HG03378 (cell line): ENCODE data around the gene CDK9.
"Not testable (repeated sequence)": the region's sequence is repeated elsewhere in the genome, so short reads cannot be mapped to it uniquely, and the experiment has no call there.

Experiments used
- ATAC-seq: cut with Tn5 transposase; IDR thresholded peaks from one replicate; pipeline ENCODE4 v1.9.1; 2021; ENCODE audit warnings: mild to moderate bottlenecking, moderate library complexity; ENCODE audit not compliant: unreplicated experiment

The CDK9 gene

DNA sequence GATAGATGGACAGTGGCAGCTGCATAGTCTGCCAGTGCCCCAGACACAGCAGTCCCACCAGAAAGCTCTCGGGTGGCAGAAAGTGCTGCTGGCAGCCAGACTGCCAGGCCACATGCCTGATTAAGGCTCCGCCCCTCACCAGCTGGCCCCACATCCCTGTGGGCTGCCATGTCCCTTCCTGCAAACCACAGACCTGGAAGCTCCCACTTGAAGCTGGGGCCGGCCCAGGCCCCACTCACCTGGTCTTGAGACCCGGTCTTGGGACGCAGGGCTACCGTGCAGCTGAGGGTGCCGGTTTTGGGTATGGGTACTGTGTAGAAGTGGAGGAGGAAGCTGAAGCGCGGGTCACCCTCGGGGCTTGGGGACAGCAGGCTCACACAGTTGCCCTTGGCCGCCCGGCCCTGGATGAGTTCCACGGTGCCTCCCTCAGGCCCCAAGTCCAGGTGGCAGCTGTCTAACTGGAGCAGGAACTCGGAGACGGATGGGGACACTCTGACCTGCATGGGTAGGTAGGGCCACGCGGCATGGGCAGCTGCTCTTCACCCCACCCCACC, 32.1 kb downstream of the CDK9 start:
- no peak for ATAC-seq

DNA sequence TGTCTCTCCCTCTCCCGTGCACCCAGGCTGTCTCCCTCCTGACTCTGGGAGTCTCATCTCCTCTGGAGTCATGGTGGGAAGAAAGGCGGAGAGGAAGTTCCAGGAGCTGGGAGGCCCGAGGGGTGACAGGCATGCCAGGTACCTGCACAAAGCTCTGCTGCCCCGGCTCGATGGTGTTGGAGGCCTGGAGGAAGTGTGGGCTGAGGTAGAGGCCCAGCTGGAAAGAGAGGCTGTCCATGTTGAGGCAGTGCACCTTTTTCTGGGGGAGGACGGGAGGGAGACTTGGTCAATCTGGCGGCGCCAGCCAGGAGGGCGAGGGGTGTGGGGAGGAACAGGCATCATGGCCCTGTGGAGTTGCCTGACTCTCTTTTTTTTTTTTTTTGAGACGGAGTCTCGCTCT, 32.7 kb downstream of the CDK9 start:
- no peak for ATAC-seq

DNA sequence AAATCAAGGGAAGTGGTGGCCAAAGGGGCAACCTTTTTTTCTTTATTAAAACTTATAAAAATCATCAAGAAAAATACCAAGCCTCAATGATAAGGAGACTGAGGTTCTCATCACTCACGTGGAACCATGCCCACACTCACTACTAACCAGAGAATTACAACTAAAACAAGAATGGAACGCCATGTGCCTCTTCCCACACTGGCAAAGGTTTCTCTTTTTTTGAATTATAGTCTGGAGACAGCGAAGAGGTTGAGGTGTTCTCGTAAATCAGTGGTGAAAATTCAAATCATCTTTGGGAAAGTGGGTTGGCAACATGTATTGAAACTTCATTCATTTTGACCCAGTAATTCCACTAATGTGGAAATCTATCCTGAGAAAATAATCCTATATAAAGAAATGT, 36.3 kb downstream of the CDK9 start:
- no peak for ATAC-seq

DNA sequence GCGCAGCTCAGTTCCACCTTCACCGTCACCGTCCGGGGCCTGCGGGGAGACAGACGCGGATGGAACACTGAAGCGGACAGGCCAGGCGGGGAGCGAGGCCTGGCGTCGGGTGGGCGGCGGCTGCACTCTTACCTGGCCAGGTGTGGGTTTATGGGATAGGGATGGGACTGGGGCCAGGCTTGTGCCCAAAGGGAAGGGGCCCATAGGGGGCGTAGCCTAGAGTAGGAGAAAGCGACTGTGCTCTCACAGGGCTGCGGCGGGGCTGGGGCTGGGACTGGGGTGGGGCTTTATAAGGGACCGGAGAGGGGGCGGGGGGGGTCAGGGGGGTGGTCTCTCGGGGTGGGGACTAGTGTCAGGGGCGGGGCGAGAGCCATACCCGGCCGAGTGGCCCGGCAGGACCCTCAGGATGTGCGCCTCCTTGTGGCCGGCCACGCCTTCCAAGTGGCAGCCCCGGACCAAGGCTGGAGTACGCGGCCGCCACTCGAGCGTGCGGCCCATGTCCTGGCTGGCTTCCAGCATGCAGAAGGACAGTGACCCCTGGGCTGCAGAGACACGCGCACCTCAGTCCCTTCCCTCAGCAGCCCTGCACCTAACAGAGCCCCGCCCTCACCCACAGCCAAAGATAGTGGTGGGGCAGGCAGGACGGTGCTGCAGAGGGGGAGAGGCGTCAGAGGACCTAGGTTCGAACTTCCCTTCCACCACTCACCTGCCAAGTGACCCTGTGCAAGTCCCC, 39.7 kb downstream of the CDK9 start:
- no peak for ATAC-seq

DNA sequence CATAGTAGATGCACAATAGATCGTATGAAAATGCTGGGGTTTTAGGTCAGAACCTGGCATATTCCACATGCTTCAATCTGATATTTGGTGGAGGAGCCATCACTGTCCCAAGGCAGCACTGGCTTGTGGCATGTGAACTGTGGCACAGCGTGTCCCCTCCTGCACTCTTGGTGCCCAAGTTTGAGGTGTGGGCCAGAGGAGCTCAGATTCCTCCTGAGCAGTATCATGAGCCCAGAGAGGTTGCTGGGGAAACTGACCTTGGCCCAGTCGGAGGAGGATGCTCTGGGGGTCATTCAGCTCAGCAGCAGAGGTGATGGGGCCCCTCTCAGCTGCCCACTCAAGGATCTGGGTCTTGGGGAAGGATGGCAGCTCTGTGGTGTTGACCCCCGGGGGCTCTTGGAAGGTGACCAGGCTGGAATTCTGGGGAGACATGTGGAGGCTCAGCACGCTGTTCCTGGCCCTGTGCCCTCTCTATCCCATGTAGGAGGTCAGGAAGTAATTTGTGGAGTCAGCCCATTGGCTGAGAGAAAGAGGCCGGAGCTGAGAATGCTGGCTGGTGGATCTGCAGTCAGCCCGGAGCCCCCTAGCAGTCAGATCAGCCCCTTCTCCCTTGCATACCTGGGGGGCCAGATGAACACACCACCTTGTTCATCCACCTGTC, 40.5 kb downstream of the CDK9 start:
- ATAC-seq = no peak

DNA sequence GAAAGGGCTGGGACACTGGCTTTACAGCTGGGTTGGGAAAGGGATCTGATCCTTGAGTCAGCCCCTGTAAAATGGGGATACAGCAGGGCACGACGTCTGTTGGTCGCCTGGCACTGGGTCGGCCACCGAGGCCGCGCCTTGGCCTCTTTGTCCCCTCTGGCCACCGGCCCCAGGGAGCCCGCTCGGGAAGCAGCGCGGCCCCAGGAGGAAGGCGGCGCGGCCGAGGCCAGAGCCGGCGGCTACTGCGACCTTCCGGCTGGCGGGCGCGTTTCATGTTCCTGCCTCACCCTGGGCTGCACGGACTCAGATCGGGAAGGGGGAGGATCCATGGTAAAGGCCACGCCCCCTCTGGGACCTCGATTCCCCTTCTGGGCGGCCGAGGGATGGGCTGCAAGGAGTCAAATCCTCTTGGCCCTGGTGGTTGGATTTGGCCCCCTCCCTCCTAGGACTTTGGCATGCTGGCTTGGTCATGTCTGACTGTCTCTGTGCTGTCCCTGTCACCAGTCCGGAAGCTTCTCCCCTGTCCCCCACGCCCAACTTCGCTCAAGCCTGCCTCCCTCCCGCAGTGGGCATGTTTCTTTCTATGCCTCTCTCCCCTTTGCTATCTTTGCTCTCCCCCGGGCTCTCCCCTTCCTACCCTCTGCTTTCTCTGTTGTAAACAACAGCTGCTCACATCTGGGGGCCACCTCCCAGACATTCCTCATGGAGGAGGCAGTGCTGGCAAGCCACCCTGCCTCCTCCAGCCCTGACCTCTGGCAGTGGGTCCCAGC, 42.6 kb downstream of the CDK9 start:
- ATAC-seq = no peak

DNA sequence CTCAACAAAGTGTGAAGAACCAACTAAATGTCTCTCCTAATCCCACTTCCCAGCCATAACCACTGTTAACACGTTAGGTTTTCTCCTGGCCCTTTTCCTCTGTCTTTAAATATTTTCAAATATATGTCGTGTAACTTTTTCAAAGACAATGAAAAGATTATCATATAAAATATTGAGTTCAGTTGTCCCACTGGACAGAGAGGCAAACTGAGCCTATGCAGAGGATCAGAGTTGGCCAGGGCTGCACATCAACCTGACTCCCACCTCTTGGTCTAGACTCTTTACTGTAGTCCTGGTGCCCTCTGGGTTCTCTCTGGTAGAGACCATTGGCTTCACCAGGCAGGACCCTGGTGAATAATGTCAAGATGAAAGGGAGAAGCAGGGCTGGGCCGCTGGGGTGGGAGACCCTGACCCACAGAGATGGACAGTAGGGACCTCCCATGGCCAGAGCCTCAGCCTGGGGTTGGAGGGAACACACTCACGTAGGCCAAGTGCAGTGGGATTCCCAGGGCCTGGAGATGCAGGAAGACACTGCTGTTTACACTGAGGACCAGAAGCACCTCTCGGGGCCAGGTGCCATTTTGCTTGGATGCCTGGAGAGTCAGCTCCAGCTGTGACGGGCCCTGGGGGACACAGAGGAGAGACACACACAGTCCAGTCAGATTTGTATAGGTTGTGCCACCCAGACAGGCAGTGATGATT, 43.5 kb downstream of the CDK9 start:
- no peak for ATAC-seq

DNA sequence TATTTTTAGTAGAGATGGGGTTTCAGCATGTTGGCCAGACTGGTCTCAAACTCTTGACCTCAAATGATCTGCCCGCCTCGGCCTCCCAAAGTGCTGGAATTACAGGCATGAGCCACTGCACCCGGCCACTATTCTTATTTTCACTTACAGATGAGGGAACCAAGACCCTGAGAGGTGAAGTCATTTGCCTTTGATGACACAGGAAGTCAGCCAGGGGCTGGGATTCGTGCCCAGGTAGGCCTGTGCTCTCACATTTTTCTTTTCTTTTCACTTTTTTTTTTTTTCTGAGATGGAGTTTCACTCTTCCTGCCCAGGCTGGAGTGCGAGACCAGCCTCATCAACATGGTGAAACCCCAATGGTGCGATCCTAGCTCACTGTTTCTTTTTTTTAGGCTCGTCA, 46.4 kb downstream of the CDK9 start:
- no peak for ATAC-seq

DNA sequence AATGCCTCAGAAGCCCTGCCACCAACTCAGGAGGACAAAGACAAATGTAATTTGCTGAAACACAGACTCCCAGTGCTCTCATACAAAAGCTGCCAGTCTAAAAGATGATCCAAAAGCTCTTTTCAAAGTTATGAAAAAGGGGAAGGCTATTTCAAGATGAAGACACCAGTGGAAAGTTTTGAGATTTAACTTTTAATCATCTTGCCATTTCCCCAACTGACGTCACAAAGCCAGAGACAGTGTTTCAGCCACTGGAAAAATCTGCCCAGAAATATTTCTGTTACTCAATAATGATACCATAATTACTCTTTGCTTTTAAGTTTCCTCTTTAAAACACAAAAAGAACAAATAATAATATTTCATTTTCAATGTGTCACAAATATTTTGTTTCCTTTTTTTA, 47.7 kb downstream of the CDK9 start:
- no peak for ATAC-seq

DNA sequence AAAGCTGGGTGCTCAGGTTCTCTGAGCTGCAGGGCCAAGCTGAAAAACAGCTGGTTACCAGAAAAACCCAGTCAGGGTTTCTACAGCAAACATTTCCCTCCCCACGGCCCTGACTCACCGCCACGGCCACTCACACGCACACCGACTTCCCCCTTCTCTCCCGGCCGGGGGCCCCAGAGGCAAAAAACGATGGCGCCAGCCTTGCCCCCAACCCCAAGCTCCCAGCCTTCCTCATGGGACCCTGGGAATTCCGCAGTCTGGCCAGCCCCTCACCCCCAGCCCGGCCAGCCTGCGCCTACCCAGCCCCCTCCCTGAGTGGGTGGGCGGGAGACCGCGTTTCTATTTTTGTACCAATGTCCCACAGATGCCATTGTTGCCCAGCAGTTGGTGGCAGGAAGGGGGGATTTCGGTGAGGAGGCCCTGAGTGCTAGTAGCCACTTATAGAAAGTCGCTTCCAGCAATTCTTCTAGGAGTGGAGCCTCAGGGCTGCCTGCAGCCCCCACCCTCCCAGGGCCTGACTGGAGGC, 50.2 kb downstream of the CDK9 start:
- no peak for ATAC-seq

DNA sequence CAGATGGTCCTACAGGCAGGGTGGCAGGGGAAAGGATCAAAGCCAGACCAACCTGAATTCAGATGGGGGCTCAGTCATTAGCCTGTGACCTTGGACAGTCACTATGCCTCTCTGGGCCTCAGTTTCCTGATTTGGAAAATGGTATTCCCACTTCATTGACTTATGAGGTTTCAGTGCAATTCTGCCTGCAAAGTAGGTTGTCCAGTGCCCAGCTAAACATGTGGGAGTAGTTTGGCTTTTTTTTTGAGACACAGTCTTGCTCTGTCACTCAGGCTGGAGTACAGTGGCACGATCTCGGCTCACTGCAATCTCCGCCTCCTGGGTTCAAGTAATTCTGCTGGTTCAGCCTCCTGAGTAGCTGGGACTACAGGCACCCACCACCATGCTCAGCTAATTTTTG, 50.7 kb downstream of the CDK9 start:
- not testable (repeated sequence) for ATAC-seq

DNA sequence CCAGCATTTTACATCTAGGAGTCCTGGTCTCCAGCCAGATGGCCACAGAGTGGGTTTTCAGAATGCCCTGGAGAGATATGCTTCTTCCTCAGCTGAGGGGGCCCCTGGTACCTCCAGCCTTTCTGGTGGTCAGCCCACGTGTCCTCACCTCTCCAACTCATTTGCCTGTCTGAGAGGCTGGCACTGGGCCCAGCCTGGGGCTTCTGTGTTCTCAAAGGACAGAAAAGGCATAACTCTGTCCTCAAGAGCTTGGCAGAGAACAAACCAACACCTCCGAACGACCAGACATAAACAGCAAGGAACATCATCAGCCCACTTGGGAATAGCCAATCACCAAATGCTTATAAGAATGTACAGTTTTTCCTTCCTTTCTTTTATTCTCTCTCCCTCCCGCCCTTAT, 51.5 kb downstream of the CDK9 start:
- ATAC-seq = no peak

DNA sequence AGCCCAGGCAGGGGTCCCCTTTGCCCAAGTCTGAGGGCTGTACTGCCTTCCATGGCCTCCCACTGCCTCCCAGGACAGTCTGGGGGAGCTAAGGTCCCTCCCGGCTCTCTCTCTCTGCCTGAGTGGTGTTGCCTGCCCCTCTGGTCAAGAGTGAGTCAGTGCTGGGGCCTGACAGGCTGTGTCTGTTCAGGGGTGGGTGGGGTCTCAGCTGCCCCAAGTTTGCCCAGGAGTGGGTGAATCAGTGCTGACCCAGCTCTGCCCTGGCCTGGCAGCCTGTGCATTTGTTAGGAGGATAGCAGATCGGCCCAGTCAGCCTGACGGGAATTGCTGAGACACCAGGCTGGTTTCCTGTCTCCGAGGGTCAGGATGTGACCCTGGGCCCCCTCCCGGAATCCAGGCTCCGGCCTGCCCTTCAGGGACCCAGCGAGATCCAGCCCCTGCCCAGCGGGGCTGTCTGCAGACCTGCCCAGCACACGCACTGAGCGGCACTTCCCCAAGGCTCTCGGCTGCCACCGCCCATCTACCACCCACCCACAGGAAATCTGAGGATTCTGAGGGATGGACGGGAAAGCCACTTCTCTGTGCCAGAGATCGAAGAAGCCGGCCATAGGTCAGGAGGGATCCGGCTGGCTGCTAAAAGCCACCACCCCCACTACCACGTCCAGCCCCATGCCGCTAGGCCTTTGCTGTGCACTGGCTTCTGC, 52.7 kb downstream of the CDK9 start:
- ATAC-seq = no peak
